Measurements from ENCODE around the gene ARHGEF28.

GRCh38 chr5:73989956-73990355 is 364.0 kb downstream of the ARHGEF28 start:
- TF ChIP-seq POLR2AphosphoS5 (IDR thresholded peaks at IDR 0.05) (no peak), CTCF (IDR thresholded peaks at IDR 0.05) (no peak), POLR2A (IDR thresholded peaks at IDR 0.05) (no peak)
